Measurements from ENCODE around the gene CEP20.
"Not testable (repeated sequence)": the region's sequence is repeated elsewhere in the genome, so short reads cannot be mapped to it uniquely, and the experiment has no call there.

Gene CEP20

GRCh38 chr16:15856901-15857698, 31.3 kb downstream of the CEP20 start, which contains the start of gene MYH11:
Gene MYH11 (minus strand): TSS chr16:15857028. CDS start chr16:15838252, 18,776 bp downstream.
- no peak for DNase-seq

- peak; percentile 29 for DNase-seq
Measured at GRCh38 chr16:15856182-15856581, 32.2 kb downstream of the CEP20 start.

GRCh38 chr16:15855704-15856003, 32.7 kb downstream of the CEP20 start:
- DNase-seq: no peak

- DNase-seq: no peak
Measured at GRCh38 chr16:15854906-15855703, 33.3 kb downstream of the CEP20 start.

- no peak for DNase-seq
Measured at GRCh38 chr16:15854061-15854460, 34.3 kb downstream of the CEP20 start.

GRCh38 chr16:15853021-15853420, 35.4 kb downstream of the CEP20 start:
- no peak for DNase-seq

GRCh38 chr16:15850555-15850954, 37.8 kb downstream of the CEP20 start:
- DNase-seq: not testable (repeated sequence)

GRCh38 chr16:15849209-15849981, 39.0 kb downstream of the CEP20 start:
- DNase-seq: no peak

- no peak for DNase-seq
Measured at GRCh38 chr16:15847611-15848175, 40.7 kb downstream of the CEP20 start.

GRCh38 chr16:15846510-15846909, 41.9 kb downstream of the CEP20 start:
- no peak for DNase-seq

GRCh38 chr16:15843635-15844279, 44.6 kb downstream of the CEP20 start:
- no peak for DNase-seq

GRCh38 chr16:15839204-15839603, 49.2 kb downstream of the CEP20 start:
- DNase-seq: not testable (repeated sequence)

- DNase-seq: no peak
Measured at GRCh38 chr16:15837761-15838160, 50.6 kb downstream of the CEP20 start.

GRCh38 chr16:15836965-15837611, 51.3 kb downstream of the CEP20 start:
- DNase-seq: no peak

GRCh38 chr16:15836074-15836473, 52.3 kb downstream of the CEP20 start:
- DNase-seq: no peak

- DNase-seq: no peak
Measured at GRCh38 chr16:15835136-15835878, 53.1 kb downstream of the CEP20 start.

- no peak for DNase-seq
Measured at GRCh38 chr16:15834502-15834901, 53.9 kb downstream of the CEP20 start.

GRCh38 chr16:15833541-15833940, 54.9 kb downstream of the CEP20 start:
- no peak for DNase-seq

- no peak for DNase-seq
Measured at GRCh38 chr16:15832241-15832640, 56.2 kb downstream of the CEP20 start.

- DNase-seq: peak; percentile 5
Measured at GRCh38 chr16:15830832-15831451, 57.5 kb downstream of the CEP20 start.

GRCh38 chr16:15829460-15829859, 58.9 kb downstream of the CEP20 start:
- no peak for DNase-seq
